Right lung (tissue), 5 donors: ENCODE measurements around the gene MRGPRD. TPM values are rescaled to one million over a fixed set of nuclear protein-coding genes. Genes with fewer than 3 reads are reported as not detected.
"Not testable (repeated sequence)": the region's sequence is repeated elsewhere in the genome, so short reads cannot be mapped to it uniquely, and the experiment has no call there.

Experiments used
- DNase-seq, 2 donors: peaks; one replicate each; pipeline ENCODE4 v3.0.0-alpha.2; 2013
- polyA plus RNA-seq, 5 donors: library from polyadenylated mRNA; unstranded; fragments of 120-200 nt; gene quantifications; one replicate each; pipeline versions ENCODE4 v1.2.1 to v1.2.3, GENCODE V29; 2013; ENCODE audit warnings: inconsistent platforms in 1 of 5, low replicate concordance in 1 of 5; ENCODE audit not compliant: insufficient read length in 5 of 5, insufficient read depth in 1 of 5

The MRGPRD gene
- polyA plus RNA-seq, 5 donors = not detected

DNA sequence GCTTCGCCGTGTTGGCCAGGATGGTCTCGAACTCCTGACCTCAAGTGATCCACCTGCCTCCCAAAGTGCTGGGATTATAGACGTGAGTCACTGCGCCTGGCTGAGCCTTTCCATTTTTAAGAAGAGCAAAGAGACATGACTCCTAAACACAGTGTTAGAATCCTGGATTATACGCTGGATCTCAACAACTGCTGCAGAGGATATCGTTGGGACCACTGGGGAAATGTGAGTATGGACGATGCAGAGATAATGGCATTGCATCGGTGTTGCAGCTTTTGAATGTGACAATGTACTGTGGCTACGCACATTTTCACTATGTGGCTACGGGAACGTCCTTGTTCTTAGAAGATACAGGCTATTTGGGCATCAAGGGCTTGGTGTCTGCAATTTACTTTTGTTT lies 26.0 kb upstream of the MRGPRD start:
- no peak for DNase-seq

DNA sequence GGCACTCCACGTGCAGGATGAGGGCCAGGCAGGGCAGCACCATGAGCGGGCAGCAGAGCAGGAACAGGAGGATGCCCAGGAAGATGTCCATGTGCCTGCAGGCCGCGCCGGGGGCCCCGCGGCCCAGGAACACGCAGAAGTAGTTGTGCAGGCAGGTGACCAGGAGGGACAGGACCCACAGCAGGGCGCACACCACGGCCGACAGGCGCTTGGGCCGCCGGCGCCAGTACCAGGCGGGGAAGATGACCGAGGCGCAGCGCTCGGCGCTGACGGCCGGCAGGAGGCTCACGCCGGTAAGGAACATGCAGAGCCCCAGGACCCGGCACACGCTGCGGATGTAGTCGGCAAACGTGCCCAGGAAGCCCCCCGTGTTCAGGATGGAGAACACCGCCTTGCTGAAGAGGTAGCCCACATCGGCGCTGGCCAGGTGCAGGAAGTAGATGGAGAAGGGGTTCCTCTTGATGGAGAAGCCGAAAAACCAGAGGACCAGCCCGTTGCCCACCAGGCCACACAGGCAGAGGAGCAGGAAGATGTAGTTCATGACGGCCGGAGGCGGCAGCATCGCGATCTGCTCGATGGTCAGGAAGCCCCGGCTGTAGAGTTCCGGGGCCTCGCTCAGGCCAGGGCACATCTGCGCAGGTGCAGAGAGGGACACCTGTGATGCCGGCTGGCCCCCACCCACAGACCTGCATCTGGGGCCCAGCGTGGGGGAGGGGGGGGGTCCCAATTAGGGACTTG lies 25.0 kb upstream of the MRGPRD start:
- DNase-seq = no peak

DNA sequence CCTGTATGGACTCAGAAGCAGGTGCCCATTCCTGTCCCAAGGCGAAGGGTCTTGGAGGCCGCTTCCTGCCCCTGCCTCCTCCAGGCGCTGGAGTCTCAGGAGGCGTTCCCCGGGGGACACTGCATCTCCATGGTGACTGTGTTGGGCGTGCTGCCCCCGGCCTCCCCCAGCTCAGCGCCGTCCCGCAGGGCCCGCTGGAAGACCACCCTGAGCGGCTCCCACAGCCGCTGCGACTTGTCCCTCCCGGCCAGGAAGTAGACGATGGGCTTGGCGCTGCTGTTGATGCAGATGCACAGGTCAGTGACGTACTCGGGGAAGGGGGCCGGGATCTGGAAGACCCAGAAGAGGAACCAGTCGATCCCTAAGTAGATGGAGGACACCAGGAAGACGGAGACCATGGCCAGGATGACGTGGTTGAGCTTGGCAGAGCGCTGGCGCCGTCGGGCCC lies 24.4 kb upstream of the MRGPRD start:
- DNase-seq = no peak

DNA sequence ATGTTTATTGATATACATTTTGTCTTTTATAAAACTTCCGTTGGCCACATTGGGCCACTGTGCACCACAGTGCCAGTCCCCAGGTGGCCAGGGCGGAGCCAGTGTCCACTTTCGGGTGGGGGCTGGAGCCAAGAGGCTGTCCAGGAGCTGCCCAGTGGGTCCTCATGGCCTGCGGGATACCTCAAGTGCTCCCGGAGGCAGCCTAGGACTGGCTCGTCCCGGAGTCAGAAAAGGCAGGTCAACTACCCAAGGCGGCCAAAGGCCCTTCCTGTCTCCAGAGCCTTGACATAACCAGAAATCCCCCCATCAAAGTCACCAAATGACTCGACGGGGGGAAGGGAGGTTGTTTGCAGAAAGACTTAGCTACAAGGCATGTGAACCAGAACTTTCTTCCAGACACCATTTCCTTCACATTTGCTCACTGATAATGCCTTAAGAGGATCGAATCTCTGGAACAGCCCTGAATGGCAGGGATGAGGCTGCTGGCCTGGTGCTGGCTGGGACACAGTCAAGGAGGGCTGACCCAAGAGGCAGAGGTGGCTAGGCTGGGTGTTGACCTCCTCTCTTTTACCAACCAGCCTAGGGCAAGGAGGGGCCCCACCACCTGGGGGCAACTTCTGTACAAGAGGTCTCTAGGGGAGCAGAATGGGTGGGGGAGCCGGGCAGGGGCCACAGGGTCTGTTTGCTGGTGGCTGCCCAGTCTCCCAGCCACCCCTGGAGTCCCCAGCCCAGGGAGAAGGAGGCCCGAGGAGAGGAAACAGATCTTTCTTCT lies 23.8 kb upstream of the MRGPRD start:
- no peak for DNase-seq

DNA sequence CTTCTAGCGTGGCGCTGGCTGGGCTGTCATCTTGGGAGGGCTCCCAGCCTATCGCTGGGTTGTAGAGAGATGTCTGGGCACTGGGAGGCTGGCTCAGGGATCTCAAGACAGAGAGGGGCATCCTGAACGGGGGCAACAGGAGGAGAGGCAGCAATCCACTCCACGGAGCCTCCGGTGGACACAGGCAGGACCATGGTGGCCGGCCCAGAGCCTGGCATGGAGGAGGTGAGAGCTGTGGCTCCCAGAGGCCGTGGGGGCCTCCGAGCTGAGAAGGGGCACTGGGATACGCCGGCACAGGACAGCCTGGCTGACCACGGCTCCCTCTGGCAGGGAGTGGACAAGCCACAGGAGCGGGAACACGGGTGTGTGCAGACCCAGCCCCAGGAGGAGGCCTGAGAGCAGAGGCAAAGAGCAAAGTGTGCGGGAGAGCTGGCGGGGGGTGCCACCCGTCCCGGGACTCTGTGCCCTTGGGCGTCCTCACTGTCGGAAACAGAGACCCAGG lies 23.1 kb upstream of the MRGPRD start:
- no peak for DNase-seq

DNA sequence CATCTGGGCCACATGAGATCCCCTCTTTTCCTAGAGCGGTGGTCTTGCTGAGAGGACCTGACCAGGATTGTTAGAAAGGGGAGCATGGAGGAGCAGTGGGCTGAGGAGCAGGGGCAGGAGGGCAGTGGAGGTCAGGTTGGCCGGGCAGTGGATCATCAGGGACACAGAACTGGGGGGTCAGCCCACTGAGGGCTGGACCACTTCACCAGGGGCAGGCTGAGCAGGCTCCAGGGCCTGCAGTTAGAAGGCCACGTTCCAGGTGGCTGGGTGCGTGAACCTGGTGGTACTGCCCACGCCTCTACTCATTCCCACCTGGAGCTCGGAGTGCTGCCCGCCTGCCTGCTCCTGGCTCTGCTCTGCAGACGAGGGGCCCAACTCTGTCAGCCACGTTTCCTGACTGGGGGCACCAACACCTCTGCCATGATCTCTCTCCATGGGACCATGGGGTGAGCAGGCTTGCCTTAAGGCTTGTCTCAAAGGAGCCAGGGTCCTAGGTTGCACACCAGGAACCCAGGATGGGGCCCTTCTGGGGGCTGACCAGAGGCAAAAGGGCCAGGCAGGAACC lies 22.6 kb upstream of the MRGPRD start:
- DNase-seq = no peak

DNA sequence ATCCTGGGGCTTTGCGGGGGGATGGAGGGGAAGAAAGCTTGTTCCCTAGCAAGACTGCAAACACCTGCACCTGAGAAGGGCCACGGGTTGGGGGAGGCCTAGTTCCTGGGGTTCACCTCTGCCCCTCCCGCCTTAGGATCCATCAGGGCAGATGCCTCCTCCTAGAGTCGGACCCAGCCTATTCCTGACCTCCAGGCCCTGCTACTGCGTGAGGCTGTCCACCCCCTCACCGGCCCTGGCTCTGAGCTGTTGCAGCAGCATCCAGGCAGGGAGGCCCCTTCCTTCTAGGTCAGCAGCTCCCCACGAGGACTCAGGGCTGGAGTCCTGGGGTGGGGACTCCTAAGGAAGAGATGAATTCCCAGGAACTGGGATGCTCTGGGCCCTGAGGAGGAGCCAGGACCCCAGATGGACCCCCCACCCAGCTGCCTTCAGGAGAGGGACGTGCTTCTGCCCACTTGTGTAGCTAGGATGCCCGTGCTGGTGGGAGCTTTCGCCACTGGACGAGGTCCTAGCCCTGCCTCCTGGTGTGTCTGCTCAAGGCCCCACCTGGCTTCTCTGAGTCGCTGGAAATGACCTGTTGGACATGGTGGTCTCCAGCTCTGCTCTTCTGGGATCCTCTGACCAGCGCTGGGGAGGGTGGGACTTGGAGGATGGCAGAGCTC lies 21.9 kb upstream of the MRGPRD start:
- no peak for DNase-seq

DNA sequence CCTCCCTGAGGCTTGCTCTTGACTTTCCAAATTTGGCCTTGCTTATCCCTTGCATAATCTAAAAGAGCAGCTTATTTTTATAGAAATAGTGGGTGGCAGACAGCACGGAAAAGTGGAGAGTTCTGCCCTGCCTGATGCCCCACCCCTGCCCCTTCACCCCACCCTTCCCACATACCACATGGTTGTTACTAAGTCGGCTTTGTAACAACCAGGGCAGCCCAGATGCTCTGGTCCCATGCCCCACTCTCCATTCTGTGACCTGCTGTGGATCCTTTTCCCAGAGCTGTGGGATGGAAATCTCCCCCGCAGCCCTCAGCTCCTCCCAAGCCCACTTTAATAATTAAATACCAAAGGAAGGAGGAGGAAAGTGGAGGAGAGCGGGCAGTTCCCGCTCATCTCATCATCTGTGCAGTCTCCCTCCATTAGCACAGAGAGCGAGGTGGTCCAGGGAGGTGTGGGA lies 21.4 kb upstream of the MRGPRD start:
- no peak for DNase-seq

DNA sequence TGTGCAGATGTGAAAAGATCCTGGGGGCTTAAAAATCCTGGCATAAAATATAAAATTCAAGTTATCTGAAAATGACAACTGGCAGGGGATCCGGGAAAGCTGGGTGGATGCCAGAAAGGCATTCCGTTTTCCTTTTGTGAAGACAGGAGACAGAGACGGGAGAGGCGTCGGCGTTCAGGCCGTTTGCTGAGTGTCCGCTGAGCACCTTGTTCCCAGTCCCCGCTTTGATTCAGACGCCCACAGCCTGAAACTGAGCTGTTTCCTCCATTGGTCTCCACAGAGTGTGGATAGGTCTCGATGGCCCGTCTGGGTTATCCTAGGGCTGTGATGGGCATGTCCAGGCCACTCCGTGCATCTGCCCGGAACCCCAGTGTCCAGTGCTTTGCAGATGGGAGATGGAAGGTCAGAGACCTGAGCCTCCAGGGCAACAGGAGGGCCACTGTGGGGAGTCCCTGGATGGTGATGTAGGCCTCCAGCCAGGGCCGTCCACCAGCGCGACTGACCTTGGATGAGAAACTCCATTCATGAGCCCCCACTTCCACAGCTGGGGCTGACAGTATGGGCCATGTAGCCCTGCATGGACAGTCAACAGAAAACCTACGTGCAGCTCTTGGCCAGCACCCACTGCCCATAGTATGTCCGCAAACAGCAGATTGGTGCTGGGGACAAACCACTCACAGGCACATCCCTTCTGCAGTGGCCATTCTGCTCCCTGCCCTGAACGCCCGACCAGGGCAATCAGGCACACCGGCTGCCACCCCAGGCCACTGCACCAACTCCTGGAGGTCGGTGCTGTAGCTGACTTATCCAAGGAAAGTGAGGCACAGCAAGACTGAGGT lies 20.7 kb upstream of the MRGPRD start:
- no peak for DNase-seq

DNA sequence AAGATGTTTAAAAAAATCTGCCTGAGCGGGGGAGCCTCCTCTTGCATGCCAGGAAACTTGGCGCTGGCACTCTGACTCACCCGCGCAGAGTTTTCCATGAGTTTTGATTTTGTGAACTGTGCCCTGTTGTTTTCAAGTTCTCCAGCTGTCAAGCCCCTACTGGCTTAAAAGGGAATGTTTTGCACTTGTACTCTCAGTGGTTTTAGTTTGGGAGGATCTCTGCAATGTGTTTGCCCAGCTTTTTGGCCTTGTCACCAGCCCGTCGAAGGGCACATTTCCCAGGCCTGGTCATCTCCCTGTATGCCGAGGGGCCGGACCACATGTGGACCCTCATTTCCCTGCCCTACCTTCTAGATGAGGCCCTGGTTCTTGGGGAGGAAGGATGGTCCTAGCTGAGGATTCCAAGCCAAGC lies 20.1 kb upstream of the MRGPRD start:
- peak in 1 of 2 donors; percentile 53 for DNase-seq

DNA sequence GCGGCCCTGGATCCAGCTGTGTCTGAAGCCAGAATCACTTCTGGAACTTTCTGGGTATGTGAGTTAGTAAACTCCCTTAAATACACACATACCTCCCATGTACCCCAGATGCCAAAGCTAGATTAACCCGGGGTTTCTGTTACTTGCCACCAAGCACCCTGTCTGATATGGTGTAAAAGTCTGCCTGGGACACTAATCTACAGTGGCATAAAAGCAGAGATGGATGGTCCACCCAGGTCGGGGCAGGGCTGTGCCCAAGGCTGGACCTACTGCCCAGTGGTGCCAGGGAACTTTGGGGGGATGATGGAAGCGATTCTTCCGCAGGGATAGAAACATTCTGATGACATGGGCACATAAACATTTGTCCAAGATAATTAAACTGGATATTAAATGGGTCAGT lies 19.6 kb upstream of the MRGPRD start:
- no peak for DNase-seq

DNA sequence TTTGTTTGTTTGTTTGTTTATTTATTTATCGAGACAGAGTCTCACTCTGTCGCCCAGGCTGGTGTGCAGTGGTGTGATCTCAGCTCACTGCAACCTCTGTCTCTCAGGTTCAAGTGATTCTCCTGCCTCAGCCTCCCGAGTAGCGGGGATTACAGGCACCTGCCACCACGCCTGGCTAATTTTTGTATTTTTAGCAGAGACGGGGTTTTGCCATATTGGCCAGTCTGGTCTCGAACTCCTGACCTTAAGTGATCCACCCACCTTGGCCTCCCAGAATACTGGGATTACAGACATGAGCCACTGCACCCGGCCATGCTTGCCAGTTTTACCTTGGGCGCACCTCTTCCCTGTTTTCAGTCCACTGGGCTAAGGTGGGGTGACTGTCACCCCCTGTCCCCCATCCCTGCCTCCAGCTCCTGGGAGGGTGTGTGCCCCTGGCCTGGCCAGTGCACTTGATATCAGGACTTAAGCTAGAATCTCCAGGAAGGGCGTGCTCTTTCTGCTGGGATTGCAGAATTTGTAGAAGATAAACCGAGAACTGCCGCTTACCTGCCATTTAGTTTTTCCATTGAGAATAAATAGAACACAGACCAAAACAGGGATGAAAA lies 19.1 kb upstream of the MRGPRD start:
- not testable (repeated sequence) for DNase-seq

DNA sequence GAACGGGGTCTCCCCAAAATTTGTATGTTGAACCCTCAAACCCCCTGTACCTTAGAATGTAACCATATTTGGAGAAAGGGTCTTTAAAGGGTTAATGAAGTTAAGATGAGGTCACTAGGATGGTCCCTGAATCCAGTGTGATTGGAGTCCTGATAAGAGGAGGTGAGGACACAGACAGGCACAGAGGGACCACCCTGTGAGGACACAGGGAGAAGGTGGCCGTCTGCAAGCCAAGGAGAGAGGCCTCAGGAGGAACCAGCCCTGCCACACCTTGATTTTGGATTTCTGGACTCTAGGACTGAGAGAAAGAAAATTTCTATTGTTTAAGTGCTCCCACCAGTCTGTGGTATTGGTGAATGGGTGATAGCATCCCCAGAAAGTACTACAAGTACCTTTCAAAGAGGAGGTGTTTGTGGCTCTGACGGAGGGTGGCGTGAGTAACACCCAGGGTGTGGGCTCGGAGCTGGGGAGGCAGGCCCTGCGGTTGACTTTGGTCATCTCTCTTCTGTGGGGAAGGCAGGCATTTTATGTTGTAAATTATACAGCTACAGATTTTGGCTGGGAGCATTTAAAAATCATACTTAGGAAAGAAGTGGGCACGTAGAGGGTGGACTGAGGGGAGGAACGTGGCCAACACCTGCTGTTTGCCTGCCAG lies 18.4 kb upstream of the MRGPRD start:
- DNase-seq = no peak

DNA sequence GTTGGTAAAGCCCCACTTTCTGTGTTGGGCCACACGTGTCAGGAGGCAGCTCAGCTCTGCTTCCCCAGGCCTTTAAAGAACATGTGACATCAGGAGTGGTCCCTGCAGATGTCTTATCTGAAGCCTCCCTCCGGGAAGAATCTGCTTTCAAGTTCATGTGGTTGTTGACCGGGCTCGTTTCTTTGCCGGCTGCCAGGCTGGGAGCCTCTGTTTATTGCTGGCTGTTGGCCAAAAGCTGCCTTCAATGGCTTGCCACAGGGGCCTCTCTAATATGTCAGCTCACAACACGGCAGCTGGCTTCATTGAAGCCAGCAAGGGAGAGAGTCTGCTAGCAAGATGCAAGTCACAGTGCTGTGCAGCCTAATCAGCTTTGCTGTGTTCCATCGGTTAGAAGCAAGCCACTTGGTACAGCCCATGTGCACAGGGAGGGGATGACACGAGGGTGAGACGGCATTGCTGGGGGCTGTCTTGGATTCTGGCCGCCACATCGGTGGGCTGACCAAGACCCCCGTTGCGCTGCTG lies 17.7 kb upstream of the MRGPRD start:
- peak in 1 of 2 donors; percentile 39 for DNase-seq

DNA sequence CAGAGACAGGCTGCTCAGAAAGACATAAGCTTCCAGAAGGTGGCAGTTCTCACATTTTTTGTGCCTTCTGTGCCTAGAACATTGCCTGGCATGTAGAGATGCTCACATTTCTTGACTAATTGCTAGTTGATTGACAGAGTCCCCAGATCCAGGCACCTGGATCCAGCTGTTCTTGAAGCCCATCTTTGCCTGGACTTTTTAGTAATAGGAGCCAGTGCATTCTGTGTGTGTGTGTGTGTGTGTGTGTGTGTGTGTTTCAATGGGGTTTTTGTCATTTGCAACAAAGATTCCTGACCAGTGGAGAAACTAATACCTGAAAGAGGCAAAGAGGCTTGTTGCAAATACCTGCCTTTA lies 17.2 kb upstream of the MRGPRD start:
- no peak for DNase-seq

DNA sequence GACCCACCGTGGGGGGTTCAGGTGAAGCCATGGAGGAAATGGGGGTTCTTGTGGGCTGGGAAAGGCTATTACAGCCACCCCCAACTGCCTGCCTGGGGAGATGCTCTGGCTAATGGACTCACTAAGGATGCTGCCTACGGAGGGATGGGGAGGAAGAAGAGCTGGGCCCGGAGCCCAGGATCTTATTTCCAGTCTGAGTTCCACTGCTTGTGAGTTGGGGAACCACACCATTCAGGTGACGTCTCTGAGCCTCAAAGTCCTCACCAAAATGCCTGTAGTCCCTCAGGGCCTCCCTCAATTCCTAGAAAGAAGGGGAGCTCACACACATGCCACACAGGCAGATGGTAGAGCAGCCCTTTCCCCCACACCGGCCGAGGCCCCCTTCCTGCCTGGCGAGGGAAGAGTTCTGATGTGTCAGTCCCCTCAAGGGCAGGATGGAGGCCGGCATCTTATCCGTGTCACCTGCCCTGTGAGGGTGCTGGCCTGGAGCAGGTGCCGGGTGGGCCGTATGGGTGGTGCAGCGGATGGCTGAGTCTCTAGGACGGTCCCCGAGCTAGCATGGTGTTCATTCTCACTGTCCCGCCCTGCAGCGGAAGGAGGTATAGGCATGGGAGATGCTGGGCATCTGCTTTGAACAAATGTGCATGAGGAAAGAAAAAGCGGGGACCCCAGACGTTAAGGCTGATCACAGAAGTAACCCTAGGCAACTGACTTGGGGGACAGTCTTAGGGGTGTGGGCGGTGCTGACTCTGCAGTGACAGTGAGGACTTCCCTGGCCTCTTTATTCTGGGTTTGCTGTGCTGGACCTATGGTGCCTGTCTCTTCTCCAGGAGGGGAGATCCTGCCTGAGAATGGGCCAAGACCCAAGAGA lies 16.6 kb upstream of the MRGPRD start:
- DNase-seq = no peak

DNA sequence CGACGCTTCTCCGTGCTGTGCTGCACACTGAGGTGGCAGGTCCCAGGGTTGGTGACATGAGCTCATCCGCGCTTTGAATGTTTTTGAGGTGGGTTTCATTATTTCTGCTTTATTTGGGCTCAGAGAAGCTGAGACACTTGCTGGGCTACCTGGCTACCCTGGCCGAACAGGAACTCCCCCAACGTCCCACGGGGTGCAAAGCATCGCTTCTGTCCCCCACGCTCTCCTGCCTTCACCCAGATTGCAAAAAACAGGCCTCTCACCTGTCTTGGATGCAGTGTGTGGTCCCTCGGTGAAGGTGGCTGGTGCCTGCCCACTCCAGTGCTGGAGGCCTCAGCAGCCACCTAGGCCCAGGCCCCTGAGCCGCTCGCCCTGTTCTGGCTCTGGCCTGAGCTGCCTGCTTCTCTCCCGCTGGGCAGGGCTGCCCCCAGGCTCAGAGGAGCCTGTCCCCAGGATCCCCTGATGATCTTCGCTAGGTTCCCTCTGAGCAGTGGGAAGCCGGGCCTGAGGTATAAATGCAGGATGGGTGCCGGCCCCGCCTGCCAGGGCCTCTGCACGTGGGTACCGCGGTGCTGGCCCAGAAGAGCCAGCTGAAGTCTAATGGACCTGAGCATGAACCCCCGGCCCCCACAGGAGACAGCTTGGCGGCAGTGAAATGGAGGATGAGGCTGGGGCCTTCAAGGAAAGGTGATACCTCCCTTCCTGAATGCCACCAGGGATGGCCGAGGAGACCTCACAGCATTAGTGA lies 15.8 kb upstream of the MRGPRD start:
- DNase-seq = no peak

DNA sequence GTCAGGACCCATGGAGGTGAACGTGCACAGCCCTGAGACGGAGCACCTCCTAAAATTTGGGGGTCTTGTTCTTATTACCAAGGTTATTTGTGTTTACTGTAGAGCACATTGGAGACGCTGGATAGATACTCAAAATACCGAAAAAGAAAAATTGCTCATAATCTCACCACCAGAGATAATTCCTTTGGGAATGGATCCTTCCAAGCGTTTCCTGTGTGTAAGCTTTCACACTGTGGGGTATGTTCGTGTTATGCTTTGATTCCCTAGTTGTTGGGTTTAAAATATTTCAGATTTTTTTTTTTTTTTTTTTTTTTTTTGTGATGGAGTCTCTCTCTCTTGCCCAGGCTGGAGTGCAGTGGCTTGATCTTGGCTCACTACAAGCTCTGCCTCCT lies 14.1 kb upstream of the MRGPRD start:
- no peak for DNase-seq
